ENCODE data around the gene SMIM31. TPM values are rescaled to one million over a fixed set of nuclear protein-coding genes. Genes with fewer than 3 reads are reported as not detected.

Gene SMIM31
- total RNA-seq = not detected in 2 replicates

DNA sequence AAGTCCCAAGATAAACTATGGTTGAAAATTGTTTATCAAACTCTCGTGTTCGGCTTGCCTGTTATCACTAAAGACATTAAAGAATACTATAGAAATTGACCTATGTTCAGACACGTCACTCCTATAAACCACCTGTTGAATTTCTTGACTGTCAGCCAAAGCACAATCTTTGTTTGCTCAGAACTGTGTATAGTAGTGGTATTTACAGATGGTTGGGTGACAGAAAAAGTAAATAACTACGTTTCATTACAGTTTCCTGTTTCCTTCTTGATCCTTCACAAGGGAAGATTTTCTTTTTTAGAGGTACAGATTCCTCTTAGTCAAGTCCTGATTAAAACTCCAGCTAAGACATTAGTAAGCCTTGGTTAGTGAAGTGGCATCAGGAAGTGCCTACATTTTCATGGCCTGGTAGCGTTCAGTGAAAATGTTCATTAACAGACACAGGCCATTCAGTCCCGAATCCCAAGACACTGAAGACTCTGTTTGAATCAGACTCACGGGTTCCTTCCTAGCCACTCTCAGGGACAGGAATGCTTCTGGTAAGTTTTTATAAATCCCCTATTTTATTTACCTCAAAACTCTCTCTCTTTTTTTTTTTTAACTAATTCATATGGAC, at the start of gene SMIM31:
TSS of gene SMIM31 (plus strand) at position 259 of the 616 bp plus-strand sequence. CDS start 16,313 bp downstream, outside the sequence.

Other genes with a start within 250 kb of the SMIM31 start
- not detected in 2 replicates for gene APELA, start 123.0 kb downstream of the SMIM31 start, total RNA-seq
- gene TRIM61, start 223.5 kb downstream of the SMIM31 start, total RNA-seq = 0.99 and 3.0 TPM in 2 replicates